Activated CD4-positive, CD25-positive, alpha-beta regulatory T cell treated with anti-CD3 and anti-CD28 coated beads, Interleukin-2, amount 50 U/mL, for 72 hours (primary cell): ENCODE measurements around the gene LIMD2.
"Not testable (repeated sequence)": the region's sequence is repeated elsewhere in the genome, so short reads cannot be mapped to it uniquely, and the experiment has no call there.

ENCODE experiments used
- DNase-seq: peaks from one replicate; pipeline ENCODE4 v3.0.0; 2021

LIMD2 gene

GRCh38 chr17:63699638-63700527, at the start of gene LIMD2:
LIMD2 (minus strand) TSS chr17:63700125; CDS start chr17:63699298, 827 bp downstream.
- peak; percentile 75 for DNase-seq

DNA sequence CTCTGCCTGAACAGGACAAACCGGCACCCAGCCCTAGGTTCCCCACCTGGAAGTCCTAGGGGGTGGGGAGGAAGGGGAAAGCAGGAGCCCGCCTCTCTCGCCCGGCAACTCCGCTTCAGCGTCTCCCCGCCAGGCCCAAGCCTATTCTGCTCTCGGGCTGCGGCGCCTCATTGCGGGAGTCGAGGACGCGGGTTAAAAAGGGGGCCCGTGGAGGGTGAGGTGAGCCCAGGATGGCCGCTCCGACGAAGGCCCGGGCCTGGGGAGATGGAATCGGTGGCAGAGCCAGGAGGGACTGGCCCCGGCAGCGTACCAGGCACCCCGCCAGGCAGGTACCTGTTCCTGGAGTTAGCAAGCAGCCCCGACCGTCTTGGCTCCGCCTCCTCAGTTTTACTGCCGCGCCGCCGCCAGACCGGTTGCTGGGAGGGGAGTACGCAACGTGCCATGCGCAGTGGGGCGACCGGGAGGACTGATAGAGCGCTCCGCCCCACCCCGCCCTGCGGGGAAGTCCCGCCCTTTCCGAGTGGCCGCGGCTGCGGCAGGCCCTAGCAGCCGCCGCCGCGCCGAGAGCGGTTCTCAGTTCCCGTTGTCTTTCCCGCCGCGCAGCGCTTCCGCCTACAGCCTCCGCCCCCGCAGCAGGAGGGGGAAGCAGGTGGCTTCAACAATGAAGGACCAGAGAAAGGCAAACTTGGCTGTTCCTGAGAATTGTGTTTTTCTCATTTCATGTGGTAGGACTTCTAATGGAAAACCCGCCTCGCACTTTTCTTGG, 41.7 kb upstream of the LIMD2 start, which contains the start of gene STRADA:
TSS of gene STRADA (minus strand) at position 392 of the 766 bp plus-strand sequence. CDS start 13,430 bp downstream, outside the sequence.
- DNase-seq = peak; percentile 99

DNA sequence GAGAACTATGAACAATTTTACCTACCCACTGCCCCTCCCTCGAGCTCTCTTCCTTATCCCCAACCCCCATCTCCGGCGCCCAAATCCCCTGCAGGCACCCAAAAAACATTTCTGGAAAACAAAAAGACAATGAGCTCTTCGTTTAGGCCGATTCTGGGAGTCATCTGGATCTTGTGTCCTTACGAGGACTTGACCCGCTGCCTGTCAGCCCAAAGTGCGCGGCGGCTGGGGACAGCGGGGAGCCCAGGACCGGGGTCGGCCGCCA, 41.1 kb upstream of the LIMD2 start:
- DNase-seq = no peak

DNA sequence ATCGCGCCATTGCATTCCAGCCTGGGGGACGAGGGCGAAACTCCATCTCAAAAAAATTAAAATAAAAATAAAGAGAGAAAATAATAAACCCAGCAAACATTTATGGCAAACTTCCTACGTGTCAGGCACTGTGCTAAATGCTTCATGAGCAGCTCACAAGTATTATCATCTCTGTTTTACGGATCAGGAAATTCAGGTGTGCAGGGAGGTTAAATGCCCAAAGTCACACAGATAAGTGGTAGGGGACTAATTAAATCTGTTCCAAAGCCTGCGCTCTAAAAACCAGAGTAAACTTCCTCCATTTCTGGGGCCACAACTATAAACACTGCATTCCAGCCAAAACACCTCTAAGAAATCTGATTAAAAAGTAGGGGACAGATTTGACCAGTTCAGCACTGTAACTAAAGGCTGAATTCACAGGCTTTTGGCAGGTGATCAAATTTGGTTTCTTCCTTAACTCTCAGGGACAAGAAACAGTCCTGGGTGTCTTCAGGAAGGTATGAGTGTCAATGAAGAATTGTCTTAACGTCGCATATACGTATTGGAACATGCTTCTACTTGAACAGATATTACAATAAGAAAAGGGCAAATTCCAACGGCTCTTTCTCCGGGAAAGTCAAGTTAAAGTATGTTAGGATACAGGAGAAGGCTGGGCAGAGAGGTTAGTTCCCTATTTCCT, 40.7 kb upstream of the LIMD2 start:
- DNase-seq = no peak

DNA sequence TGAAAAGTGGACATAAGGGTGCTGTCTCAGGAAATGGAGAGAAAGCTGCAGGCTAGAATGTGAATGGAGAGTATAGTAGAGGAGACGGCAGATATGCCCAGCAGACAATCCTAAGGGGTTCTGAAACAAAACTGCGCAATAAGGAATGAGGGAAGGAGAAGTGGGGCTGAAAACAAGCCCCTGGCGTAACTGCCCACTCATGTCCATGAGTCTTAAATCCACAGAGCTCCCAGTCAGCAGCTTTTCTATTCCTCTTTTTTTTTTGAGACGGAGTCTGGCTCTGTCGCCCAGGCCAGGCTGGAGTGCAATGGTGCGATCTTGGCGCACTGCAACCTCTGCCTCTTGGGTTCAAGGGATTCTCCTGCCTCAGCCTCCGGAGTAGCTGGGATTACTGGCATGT, 35.8 kb upstream of the LIMD2 start:
- DNase-seq = no peak

- DNase-seq = no peak
These were observed 22.5 kb upstream of the LIMD2 start for GRCh38 chr17:63722403-63722802.

DNA sequence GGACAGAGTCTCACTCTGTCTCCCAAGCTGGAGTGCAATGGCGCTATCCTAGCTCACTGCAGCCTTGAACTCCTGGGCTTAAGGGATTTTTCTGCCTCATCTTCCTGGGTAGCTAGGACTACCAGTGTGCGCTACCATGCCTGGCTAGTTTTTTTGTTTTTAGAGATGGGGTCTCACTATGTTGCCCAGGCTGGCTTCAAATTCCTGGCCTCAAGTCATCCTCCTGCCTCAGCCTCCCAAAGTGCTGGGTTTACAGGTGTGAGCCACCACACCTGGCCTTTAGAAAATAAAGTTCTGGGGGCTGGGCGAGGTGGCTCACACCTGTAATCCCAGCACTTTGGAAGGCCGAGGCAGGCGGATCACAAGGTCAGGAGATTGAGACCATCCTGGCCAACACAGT, 20.3 kb upstream of the LIMD2 start:
- not testable (repeated sequence) for DNase-seq

DNA sequence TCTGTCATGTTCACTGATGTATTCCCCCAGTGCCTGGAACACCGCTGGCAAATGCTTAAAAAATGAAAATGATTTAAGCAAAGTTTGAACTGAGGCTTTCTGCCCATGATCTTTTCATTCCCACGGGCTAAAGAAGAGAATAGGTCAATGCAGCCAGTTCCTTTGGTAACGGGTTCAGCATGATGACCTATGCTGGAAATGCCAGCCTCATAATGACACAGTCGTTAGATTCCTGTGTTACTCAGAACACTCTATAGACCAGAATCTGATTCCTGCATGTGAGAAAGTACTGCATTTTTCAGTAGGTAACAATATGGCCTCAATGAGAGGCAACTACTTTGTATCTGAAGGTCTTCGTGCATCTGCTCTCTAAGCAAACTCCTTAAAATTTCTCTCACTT, 19.1 kb upstream of the LIMD2 start:
- no peak for DNase-seq

GRCh38 chr17:63716426-63716825, 16.5 kb upstream of the LIMD2 start:
- no peak for DNase-seq

- no peak for DNase-seq
These were observed 14.8 kb upstream of the LIMD2 start for GRCh38 chr17:63714550-63715277.

DNA sequence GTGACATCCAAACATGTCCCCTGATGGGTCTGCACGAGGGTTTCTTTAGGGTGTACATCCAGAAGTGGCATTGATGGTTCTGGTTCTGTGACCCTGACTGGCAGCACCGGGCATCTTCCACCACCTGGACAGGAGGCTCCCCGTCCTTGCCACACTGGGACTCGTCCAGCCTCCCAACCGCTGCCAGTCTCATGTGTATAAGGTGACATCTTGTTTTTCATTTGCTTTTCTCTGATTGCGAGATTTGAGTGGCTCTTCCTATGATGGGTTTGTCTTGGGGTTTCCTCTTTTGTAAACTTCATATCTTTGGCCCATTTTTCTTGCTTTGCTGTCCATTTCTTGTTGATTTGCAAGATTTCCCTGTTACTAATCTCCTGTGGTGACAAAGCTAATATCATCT, 9.2 kb upstream of the LIMD2 start:
- no peak for DNase-seq

GRCh38 chr17:63707151-63707550, 7.2 kb upstream of the LIMD2 start:
- no peak for DNase-seq

- no peak for DNase-seq
These were observed 6.6 kb upstream of the LIMD2 start for GRCh38 chr17:63706336-63707082.

GRCh38 chr17:63705657-63706056, 5.7 kb upstream of the LIMD2 start:
- no peak for DNase-seq

DNA sequence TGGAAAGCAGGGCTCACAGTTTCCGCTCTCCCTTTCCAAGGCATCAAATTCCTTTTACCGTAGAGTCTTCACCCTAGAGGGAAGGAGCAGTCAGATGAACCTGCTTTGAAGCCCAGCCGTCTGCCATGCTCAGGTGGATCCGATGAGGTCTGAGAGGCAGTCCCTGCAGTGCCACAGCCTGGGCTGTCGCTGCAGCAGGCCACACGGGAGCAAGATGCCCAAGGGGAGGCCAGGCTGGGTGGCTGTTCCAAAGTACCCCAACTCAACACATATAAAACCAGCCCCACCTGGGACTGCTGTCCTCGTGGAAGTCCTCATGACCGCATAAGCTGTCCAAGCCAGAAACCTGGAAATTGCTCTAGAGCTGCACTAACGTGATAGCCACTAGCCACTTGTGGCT, 4.9 kb upstream of the LIMD2 start:
- no peak for DNase-seq

- DNase-seq = no peak
These were observed 4.3 kb upstream of the LIMD2 start for GRCh38 chr17:63704259-63704576.

DNA sequence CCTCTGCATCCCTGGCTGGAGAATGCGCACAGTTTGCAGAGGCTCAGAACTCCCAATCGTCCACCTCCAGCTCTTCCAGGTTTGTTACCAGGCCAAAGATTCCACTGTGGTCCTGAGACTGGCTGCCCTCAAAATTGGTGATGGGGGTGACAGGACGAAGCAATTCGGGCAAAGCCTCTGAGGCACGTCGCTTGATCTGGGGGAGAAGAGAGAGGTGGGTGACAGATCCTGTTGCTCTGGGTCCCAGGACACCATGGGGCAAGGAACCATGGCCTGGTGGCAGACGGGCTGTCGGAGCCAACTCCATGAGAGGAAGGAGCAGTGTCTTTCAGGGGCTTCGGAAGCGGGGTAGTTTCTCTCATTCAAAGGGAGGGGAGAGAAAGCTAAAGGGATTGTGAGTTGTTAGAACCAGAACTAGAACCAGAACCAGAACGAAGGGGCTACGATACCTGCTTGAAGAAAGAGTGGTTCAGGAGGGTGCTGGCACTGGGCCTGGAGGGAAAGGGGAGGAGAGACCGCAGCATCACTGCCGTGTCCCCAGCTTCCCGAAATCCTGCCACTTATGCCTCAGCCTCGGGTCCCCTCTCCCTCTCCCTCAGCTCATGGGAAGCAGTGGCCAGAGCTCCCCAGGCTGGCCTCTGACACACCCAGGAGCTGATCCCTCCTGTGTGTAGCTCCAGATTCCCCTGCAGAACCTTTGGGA, 3.8 kb upstream of the LIMD2 start:
- DNase-seq = no peak

GRCh38 chr17:63703029-63703428, 3.1 kb upstream of the LIMD2 start:
- no peak for DNase-seq

- no peak for DNase-seq
These were observed 2.7 kb upstream of the LIMD2 start for GRCh38 chr17:63702721-63703015.

DNA sequence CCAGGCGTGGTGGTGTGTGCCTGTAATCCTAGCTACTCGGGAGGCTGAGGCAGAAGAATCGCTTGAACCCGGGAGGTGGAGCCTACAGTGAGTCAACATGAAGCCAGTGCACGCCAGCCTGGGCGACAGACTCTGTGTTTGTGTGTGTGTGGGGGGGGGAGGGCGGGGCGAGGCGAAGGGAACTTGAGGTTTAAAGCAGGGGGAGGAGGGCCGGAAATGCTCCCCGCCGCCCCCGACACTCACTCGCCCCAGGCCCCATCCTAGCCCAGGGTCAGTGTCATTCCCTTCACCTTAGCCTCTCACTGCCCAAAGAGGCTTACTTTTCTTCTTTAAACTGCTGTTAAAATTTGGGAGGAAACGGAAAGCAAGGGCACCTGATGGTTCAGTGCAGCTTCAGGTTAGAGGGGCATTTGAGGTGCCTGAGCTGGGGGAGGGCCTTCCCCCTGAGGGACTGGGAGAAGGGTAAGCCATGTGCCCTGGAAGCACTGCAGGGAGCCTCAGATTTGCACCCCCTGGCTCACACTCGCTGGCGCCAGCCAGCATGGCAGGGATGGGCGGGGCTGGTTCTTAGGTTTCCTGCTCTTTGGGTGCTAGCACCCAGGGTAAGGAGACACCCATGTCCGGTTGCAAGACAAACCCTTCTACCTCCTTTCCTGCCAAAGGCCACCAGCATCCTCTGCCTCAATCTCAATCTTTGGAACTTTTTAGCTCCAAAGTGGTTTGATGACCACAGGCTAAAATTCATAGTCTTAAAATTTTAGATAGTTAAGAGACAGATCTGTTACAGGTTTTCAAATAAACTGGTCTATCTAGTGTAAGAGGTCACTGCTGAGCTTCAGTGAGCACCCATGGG, 2.2 kb upstream of the LIMD2 start:
- DNase-seq = peak; percentile 70

DNA sequence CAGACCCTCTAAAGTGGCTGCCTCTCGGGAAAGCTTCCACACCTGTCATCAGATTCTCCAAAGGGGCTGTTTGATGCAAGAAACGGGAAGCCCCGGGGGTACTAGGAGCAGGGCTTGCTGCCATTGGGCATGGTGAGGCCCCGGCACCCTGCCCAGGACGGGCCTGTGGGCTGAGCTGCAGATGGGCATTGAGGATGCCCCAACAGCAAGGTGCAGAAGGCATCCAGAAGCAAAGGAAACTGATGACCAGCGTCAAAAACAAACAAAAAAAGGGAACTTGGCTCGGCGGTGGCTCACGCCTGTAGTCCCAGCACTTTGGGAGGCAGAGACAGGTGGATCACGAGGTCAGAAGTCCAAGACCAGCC, 1.5 kb upstream of the LIMD2 start:
- no peak for DNase-seq
